OCI-LY7 (cell line): ENCODE results near the gene ADGRL2.

Experiments used
- EZH2phosphoT487 ChIP-seq: fragments of 200-600 bp; sonication (generic); IDR thresholded peaks from 2 replicates; pipeline ENCODE4 v1.6.1; 2018; ENCODE audit warnings: low read depth, borderline replicate concordance, mild to moderate bottlenecking, mixed run types, antibody characterized with exemption, low read length, moderate library complexity, mixed read lengths
- TF ChIP-seq, protein P1 (sequence below): fragments of 200-600 bp; sonication (generic); conservative IDR thresholded peaks from 2 replicates; pipeline ENCODE4 v1.5.1; 2014; ENCODE audit warnings: mild to moderate bottlenecking, antibody characterized with exemption, low read length, moderate library complexity, mixed read lengths

DNA sequence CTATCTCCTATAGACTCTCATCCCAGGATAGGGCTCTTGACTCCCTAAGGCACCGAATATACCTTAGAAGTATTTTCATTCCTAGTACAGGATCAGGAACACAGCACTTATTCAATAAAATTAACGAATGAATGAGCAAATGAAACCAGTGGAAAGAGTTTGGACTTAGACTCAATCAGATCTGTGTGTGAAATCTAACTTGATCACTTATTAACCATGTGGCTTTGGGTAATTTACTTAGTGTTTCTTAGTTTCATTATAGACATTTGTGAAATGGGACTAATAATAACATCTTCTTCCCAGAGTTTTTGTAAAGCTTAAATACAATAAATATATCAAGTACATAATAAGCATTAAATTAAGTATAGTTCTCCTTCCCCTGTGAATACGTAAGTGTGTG is 230.1 kb downstream of the ADGRL2 start:
- TF ChIP-seq, protein P1, sequence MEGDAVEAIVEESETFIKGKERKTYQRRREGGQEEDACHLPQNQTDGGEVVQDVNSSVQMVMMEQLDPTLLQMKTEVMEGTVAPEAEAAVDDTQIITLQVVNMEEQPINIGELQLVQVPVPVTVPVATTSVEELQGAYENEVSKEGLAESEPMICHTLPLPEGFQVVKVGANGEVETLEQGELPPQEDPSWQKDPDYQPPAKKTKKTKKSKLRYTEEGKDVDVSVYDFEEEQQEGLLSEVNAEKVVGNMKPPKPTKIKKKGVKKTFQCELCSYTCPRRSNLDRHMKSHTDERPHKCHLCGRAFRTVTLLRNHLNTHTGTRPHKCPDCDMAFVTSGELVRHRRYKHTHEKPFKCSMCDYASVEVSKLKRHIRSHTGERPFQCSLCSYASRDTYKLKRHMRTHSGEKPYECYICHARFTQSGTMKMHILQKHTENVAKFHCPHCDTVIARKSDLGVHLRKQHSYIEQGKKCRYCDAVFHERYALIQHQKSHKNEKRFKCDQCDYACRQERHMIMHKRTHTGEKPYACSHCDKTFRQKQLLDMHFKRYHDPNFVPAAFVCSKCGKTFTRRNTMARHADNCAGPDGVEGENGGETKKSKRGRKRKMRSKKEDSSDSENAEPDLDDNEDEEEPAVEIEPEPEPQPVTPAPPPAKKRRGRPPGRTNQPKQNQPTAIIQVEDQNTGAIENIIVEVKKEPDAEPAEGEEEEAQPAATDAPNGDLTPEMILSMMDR: no peak
- no peak for TF ChIP-seq EZH2phosphoT487
